PC-3 (cell line): ENCODE measurements around the gene EPB41L5. TPM values are rescaled to one million over a fixed set of nuclear protein-coding genes. Genes with fewer than 3 reads are reported as not detected.

Experiments
- ATAC-seq: fragments of 200-7000 bp; cut with Tn5 transposase; 2 replicates; pipeline ENCODE4 v1.9.1; 2020; ENCODE audit warnings: mild to moderate bottlenecking, moderate library complexity
- BruUV-seq: library from RNA; stranded (reverse); fragments of 400-500 nt; replicated peaks from 2 replicates; lab custom pipeline; 2021; lab: Mats Ljungman, UMichigan
- CTCF ChIA-PET: fragments of 300-600 bp; sonication (Branson Sonifier 250); formaldehyde crosslinking; loops from one replicate; lab custom pipeline; 2022; ENCODE audit warnings: antibody characterized with exemption; lab: Charles Lee
- POLR2A ChIA-PET: fragments of 300-600 bp; sonication (Branson Sonifier 250); formaldehyde crosslinking; loops from one replicate; lab custom pipeline; 2022; ENCODE audit warnings: antibody characterized with exemption; ENCODE audit not compliant: unreplicated experiment; lab: Charles Lee
- DNase-seq: peaks from one replicate; pipeline ENCODE4 v3.0.0-alpha.2; 2015
- H2AFZ ChIP-seq: fragments of 300-600 bp; sonication (generic); 2 replicates; pipeline ENCODE4 v1.6.0; 2016; ENCODE audit warnings: antibody characterized with exemption, low read length
- H3F3A ChIP-seq: fragments of 300-600 bp; sonication (generic); one replicate; pipeline ENCODE4 v1.6.0; 2017; ENCODE audit warnings: antibody characterized with exemption, low read length, control low read depth, mild to moderate bottlenecking; ENCODE audit not compliant: unreplicated experiment
- H3K27ac ChIP-seq: fragments of 300-600 bp; sonication (generic); 2 replicates; pipeline ENCODE4 v1.5.1; 2016; ENCODE audit warnings: mild to moderate bottlenecking, low read length
- H3K27me3 ChIP-seq: fragments of 300-600 bp; sonication (generic); 2 replicates; pipeline ENCODE4 v1.6.1; 2016; ENCODE audit warnings: low read length, mixed read lengths
- H3K36me3 ChIP-seq: fragments of 300-600 bp; sonication (generic); 2 replicates; pipeline ENCODE4 v1.6.1; 2016; ENCODE audit warnings: low read depth, mixed run types, low read length, mixed read lengths
- H3K4me1 ChIP-seq: fragments of 300-600 bp; sonication (generic); 2 replicates; pipeline ENCODE4 v1.5.1; 2016; ENCODE audit warnings: low read length; ENCODE audit not compliant: insufficient read depth
- H3K4me2 ChIP-seq: fragments of 300-600 bp; sonication (generic); 2 replicates; pipeline ENCODE4 v1.6.0; 2016; ENCODE audit warnings: low read length
- H3K4me3 ChIP-seq: fragments of 300-600 bp; sonication (generic); 2 replicates; pipeline ENCODE4 v1.5.1; 2016; ENCODE audit warnings: mild to moderate bottlenecking, low read length, mixed read lengths
- H3K79me2 ChIP-seq: fragments of 300-600 bp; sonication (generic); 2 replicates; pipeline ENCODE4 v1.6.1; 2017; ENCODE audit warnings: low read length, mixed read lengths
- H3K9ac ChIP-seq: fragments of 300-600 bp; sonication (generic); 2 replicates; pipeline ENCODE4 v1.6.0; 2016; ENCODE audit warnings: mild to moderate bottlenecking, low read length
- H3K9me2 ChIP-seq: fragments of 300-600 bp; sonication (generic); replicated peaks from 2 replicates; pipeline ENCODE4 v1.6.1; 2016; ENCODE audit warnings: mixed run types, low read length, mixed read lengths
- H3K9me3 ChIP-seq: fragments of 300-600 bp; sonication (generic); 2 replicates; pipeline ENCODE4 v1.6.1; 2016; ENCODE audit warnings: low read length, mixed read lengths
- H4K20me1 ChIP-seq: fragments of 300-600 bp; sonication (generic); 2 replicates; pipeline ENCODE4 v1.6.1; 2016; ENCODE audit warnings: low read length, mixed read lengths
- CTCF ChIP-seq: fragments of 300-600 bp; sonication (generic); conservative IDR thresholded peaks from 2 replicates; pipeline ENCODE4 v1.5.1; 2017; ENCODE audit warnings: antibody characterized with exemption, low read depth, mild to moderate bottlenecking, low read length
- EZH2 ChIP-seq: fragments of 300-600 bp; sonication (generic); IDR thresholded peaks from one replicate; pipeline ENCODE4 v1.6.1; 2017; ENCODE audit warnings: antibody characterized with exemption, mild to moderate bottlenecking, low read length; ENCODE audit not compliant: unreplicated experiment
- EZH2phosphoT487 ChIP-seq: fragments of 300-600 bp; sonication (generic); IDR thresholded peaks from 2 replicates; pipeline ENCODE4 v1.6.1; 2018; ENCODE audit warnings: mild to moderate bottlenecking, antibody characterized with exemption, low read length, borderline replicate concordance
- intact Hi-C: fragments of 100-400 bp; cut with micrococcal nuclease; formaldehyde crosslinking; loops from 2 replicates; pipeline ENCODE4 v1.9.0; 2023
- total RNA-seq: library from RNA; depleted of rRNA; stranded (reverse); fragments of >200 nt; gene quantifications from 2 replicates; pipeline ENCODE4 v1.2.3, GENCODE V29; 2014

Gene EPB41L5
- total RNA-seq, 1 experiment from 2014 or later, result 11.7 TPM

DNA sequence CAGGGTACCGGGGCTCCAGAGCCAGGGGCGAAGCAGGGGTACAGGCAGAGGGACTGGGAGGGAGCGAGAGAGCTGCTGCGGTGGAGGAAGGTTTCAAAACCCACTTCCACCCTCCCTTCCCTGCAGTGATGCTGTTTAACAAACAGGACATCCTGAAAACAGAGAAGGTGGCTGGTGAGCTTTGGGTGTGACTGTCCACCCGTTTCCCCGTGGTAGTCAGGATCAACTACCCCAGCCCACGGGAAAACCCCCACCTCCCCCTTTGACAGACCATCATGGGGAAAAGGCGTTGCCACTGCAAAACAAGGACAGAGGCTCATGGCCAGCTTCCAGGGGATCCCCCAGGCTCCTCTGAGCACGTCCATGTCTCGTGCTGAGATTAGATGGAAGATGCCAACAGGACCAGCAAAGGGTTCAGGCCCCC lies 197.4 kb downstream of the EPB41L5 start:
- no TSS peak for BruUV-seq
- Histone ChIP-seq H3K9me3 (no peaks in the 10 kb centered on the region), H2AFZ (no peak overlapping the region), H3K36me3 (no peaks in the 10 kb centered on the region), H3F3A (no peaks in the 10 kb centered on the region), H3K79me2 (no peaks in the 10 kb centered on the region), H4K20me1 (no peaks in the 10 kb centered on the region), H3K4me1 (no peaks in the 10 kb centered on the region), H3K4me3 (no peak overlapping the region), H3K9me2 (no peaks in the 10 kb centered on the region), H3K4me2 (no peak overlapping the region), H3K27me3 (no peaks in the 10 kb centered on the region), H3K9ac (no peak overlapping the region), H3K27ac (no peak overlapping the region)
- TF ChIP-seq EZH2phosphoT487 (no peak), CTCF (no peak), EZH2 (no peak)
- intact Hi-C loops, result no loop called here
- ATAC-seq, result no peak
- ChIA-PET CTCF (no interaction called here), POLR2A (no interaction called here)
- DNase-seq, result no peak

DNA sequence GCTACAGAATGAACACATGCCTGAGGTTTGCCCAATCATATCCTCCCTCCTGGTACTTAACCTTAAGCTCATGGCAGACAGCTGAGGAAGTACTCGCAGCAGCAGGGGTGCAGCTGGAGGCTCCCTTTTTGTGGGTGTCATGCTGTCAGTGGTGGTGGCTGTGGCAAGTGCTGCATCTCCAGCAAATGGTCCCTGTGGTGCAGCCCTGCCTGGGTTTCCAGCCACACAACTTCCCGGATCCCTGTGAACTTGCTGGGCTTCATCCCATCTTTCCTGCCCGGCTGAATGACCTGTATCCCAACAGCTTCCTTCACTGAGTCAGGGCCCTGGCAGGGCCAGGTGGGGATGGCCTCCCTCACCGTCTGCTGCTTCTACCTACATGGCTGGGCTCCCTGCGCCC lies 205.3 kb downstream of the EPB41L5 start:
- TF ChIP-seq EZH2phosphoT487 (no peak), CTCF (no peak), EZH2 (no peak)
- H3K4me2 ChIP-seq, result no peak overlapping the region
- POLR2A ChIA-PET, result no interaction called here
- H3K9ac ChIP-seq, result no peak overlapping the region
- H3K79me2 ChIP-seq, result peaks cover 70% of the 10 kb centered on the region
- peaks cover 5% of the 10 kb centered on the region; the same call in 1 of the 2 replicates for H3K36me3 ChIP-seq
- no peak for ATAC-seq
- no peak overlapping the region for H3K27ac ChIP-seq
- no peaks in the 10 kb centered on the region for H3K9me2 ChIP-seq
- H3K27me3 ChIP-seq, result no peaks in the 10 kb centered on the region
- BruUV-seq, result no TSS peak
- peaks cover 27% of the 10 kb centered on the region for H3K4me1 ChIP-seq
- no peak overlapping the region for H2AFZ ChIP-seq
- H4K20me1 ChIP-seq, result peaks cover 5% of the 10 kb centered on the region; the same call in 1 of the 2 replicates
- intact Hi-C loops, result no loop called here
- H3K9me3 ChIP-seq, result no peaks in the 10 kb centered on the region
- no peaks in the 10 kb centered on the region for H3F3A ChIP-seq
- no peak overlapping the region for H3K4me3 ChIP-seq
- CTCF ChIA-PET, result no interaction called here
- DNase-seq, result no peak

- Histone ChIP-seq H3K79me2 (peaks cover 70% of the 10 kb centered on the region), H3K4me3 (no peak overlapping the region), H3K36me3 (peaks cover 5% of the 10 kb centered on the region; the same call in 1 of the 2 replicates), H3K9me3 (no peaks in the 10 kb centered on the region), H3K27ac (no peak overlapping the region), H2AFZ (no peak overlapping the region), H3K4me1 (peaks cover 34% of the 10 kb centered on the region), H4K20me1 (peaks cover 5% of the 10 kb centered on the region; the same call in 1 of the 2 replicates), H3F3A (no peaks in the 10 kb centered on the region), H3K27me3 (no peaks in the 10 kb centered on the region), H3K9me2 (no peaks in the 10 kb centered on the region), H3K4me2 (0 out of 2 replicates have a peak overlapping the region, but pooled peaks have one; percentile 5), H3K9ac (no peak overlapping the region)
- BruUV-seq, result no TSS peak
- TF ChIP-seq EZH2 (no peak), EZH2phosphoT487 (no peak), CTCF (no peak)
- ChIA-PET POLR2A (no interaction called here), CTCF (interaction anchor here (1.3 kb wide), 1 partner anchor 94 kb away, joined by 5 read pairs; no protein-coding TSS in a partner anchor)
- intact Hi-C loops, result no loop called here
- no peak for DNase-seq
- ATAC-seq, result no peak
Measured at GRCh38 chr2:120219291-120219690, 206.4 kb downstream of the EPB41L5 start.
